ENCODE data around the gene SETBP1. TPM values are rescaled to one million over a fixed set of nuclear protein-coding genes. Genes with fewer than 3 reads are reported as not detected.
A peak's percentile ranks its signal among the peaks of the same experiment; 100 is the strongest.

SETBP1 gene
- total RNA-seq, 1 donor from 2014 or later = 13.6 TPM

- H3K4me1 ChIP-seq (ENCODE audit: control insufficient read depth in 3 of 3, insufficient read depth in 3 of 3, low read length in 3 of 3) = peaks cover 38 to 42% (median 40%) of the 10 kb centered on the region in 3 donors
- H3K9ac ChIP-seq (ENCODE audit: low read depth in 1 of 3, low read length in 3 of 3) = peak overlapping the region; percentile 48 to 66 (median 63)
- H3K36me3 ChIP-seq (ENCODE audit: control insufficient read depth in 3 of 3, insufficient read depth in 3 of 3, low read length in 3 of 3) = no peaks in the 10 kb centered on the region
- H3K27ac ChIP-seq (ENCODE audit: low read depth, low read length) = peak overlapping the region; percentile 80
- no peaks in the 10 kb centered on the region for H3K9me3 ChIP-seq (ENCODE audit: control insufficient read depth in 3 of 3, low read length in 3 of 3)
- H3K4me3 ChIP-seq (ENCODE audit: low read length in 3 of 3) = peak overlapping the region; percentile 3 to 26 (median 24)
- H3K27me3 ChIP-seq (ENCODE audit: control insufficient read depth in 3 of 3, insufficient read depth in 3 of 3, low read length in 3 of 3) = no peaks in the 10 kb centered on the region
Observed at GRCh38 chr18:44764863-44765262, 84.2 kb downstream of the SETBP1 start.

- H3K36me3 ChIP-seq (ENCODE audit: control insufficient read depth in 3 of 3, insufficient read depth in 3 of 3, low read length in 3 of 3) = no peaks in the 10 kb centered on the region
- peak overlapping the region; percentile 62 to 66 (median 63) for H3K9ac ChIP-seq (ENCODE audit: low read depth in 1 of 3, low read length in 3 of 3)
- peaks cover 35 to 42% (median 35%) of the 10 kb centered on the region in 3 donors for H3K4me1 ChIP-seq (ENCODE audit: control insufficient read depth in 3 of 3, insufficient read depth in 3 of 3, low read length in 3 of 3)
- H3K9me3 ChIP-seq (ENCODE audit: control insufficient read depth in 3 of 3, low read length in 3 of 3) = no peaks in the 10 kb centered on the region
- H3K4me3 ChIP-seq (ENCODE audit: low read length in 3 of 3) = peak overlapping the region; percentile 3 to 55 (median 24)
- no peaks in the 10 kb centered on the region for H3K27me3 ChIP-seq (ENCODE audit: control insufficient read depth in 3 of 3, insufficient read depth in 3 of 3, low read length in 3 of 3)
- H3K27ac ChIP-seq (ENCODE audit: low read depth, low read length) = peak overlapping the region; percentile 80
Observed at GRCh38 chr18:44765456-44765855, 84.8 kb downstream of the SETBP1 start.

GRCh38 chr18:44766450-44766849 lies 85.8 kb downstream of the SETBP1 start:
- Histone ChIP-seq H3K9me3 (ENCODE audit: control insufficient read depth in 3 of 3, low read length in 3 of 3) (no peaks in the 10 kb centered on the region), H3K4me3 (ENCODE audit: low read length in 3 of 3) (no peak overlapping the region), H3K36me3 (ENCODE audit: control insufficient read depth in 3 of 3, insufficient read depth in 3 of 3, low read length in 3 of 3) (no peaks in the 10 kb centered on the region), H3K27ac (ENCODE audit: low read depth, low read length) (peak overlapping the region; percentile 80), H3K9ac (ENCODE audit: low read depth in 1 of 3, low read length in 3 of 3) (peak overlapping the region in 1 of 3 donors; percentile 62), H3K27me3 (ENCODE audit: control insufficient read depth in 3 of 3, insufficient read depth in 3 of 3, low read length in 3 of 3) (no peaks in the 10 kb centered on the region), H3K4me1 (ENCODE audit: control insufficient read depth in 3 of 3, insufficient read depth in 3 of 3, low read length in 3 of 3) (peaks cover 35 to 42% (median 36%) of the 10 kb centered on the region in 3 donors)

- Histone ChIP-seq H3K9me3 (ENCODE audit: control insufficient read depth in 3 of 3, low read length in 3 of 3) (no peaks in the 10 kb centered on the region), H3K4me1 (ENCODE audit: control insufficient read depth in 3 of 3, insufficient read depth in 3 of 3, low read length in 3 of 3) (peaks cover 29 to 38% (median 35%) of the 10 kb centered on the region in 3 donors)
Observed at GRCh38 chr18:44767807-44768206, 87.1 kb downstream of the SETBP1 start.

GRCh38 chr18:44770641-44771040 lies 90.0 kb downstream of the SETBP1 start:
- Histone ChIP-seq H3K36me3 (ENCODE audit: control insufficient read depth in 3 of 3, insufficient read depth in 3 of 3, low read length in 3 of 3) (no peaks in the 10 kb centered on the region), H3K27ac (ENCODE audit: low read depth, low read length) (no peak overlapping the region), H3K4me3 (ENCODE audit: low read length in 3 of 3) (no peak overlapping the region), H3K4me1 (ENCODE audit: control insufficient read depth in 3 of 3, insufficient read depth in 3 of 3, low read length in 3 of 3) (peaks cover 28 to 38% (median 29%) of the 10 kb centered on the region in 3 donors), H3K9ac (ENCODE audit: low read depth in 1 of 3, low read length in 3 of 3) (no peak overlapping the region), H3K9me3 (ENCODE audit: control insufficient read depth in 3 of 3, low read length in 3 of 3) (no peaks in the 10 kb centered on the region), H3K27me3 (ENCODE audit: control insufficient read depth in 3 of 3, insufficient read depth in 3 of 3, low read length in 3 of 3) (no peaks in the 10 kb centered on the region)

More at GRCh38 chr18:44767807-44768206, 87.1 kb downstream of the SETBP1 start:
- H3K9ac ChIP-seq (ENCODE audit: low read depth in 1 of 3, low read length in 3 of 3) = no peak overlapping the region
- no peak overlapping the region for H3K27ac ChIP-seq (ENCODE audit: low read depth, low read length)
- no peak overlapping the region for H3K4me3 ChIP-seq (ENCODE audit: low read length in 3 of 3)
- H3K27me3 ChIP-seq (ENCODE audit: control insufficient read depth in 3 of 3, insufficient read depth in 3 of 3, low read length in 3 of 3) = no peaks in the 10 kb centered on the region
- H3K36me3 ChIP-seq (ENCODE audit: control insufficient read depth in 3 of 3, insufficient read depth in 3 of 3, low read length in 3 of 3) = no peaks in the 10 kb centered on the region

GRCh38 chr18:44771572-44771955 lies 90.9 kb downstream of the SETBP1 start:
- no peak overlapping the region for H3K4me3 ChIP-seq (ENCODE audit: low read length in 3 of 3)
- H3K36me3 ChIP-seq (ENCODE audit: control insufficient read depth in 3 of 3, insufficient read depth in 3 of 3, low read length in 3 of 3) = no peaks in the 10 kb centered on the region
- H3K27ac ChIP-seq (ENCODE audit: low read depth, low read length) = no peak overlapping the region
- no peaks in the 10 kb centered on the region for H3K9me3 ChIP-seq (ENCODE audit: control insufficient read depth in 3 of 3, low read length in 3 of 3)
- no peaks in the 10 kb centered on the region for H3K27me3 ChIP-seq (ENCODE audit: control insufficient read depth in 3 of 3, insufficient read depth in 3 of 3, low read length in 3 of 3)
- H3K4me1 ChIP-seq (ENCODE audit: control insufficient read depth in 3 of 3, insufficient read depth in 3 of 3, low read length in 3 of 3) = peaks cover 23 to 29% (median 24%) of the 10 kb centered on the region in 3 donors
- H3K9ac ChIP-seq (ENCODE audit: low read depth in 1 of 3, low read length in 3 of 3) = no peak overlapping the region

GRCh38 chr18:44771956-44772917 lies 91.5 kb downstream of the SETBP1 start:
- Histone ChIP-seq H3K36me3 (ENCODE audit: control insufficient read depth in 3 of 3, insufficient read depth in 3 of 3, low read length in 3 of 3) (no peaks in the 10 kb centered on the region), H3K9me3 (ENCODE audit: control insufficient read depth in 3 of 3, low read length in 3 of 3) (no peaks in the 10 kb centered on the region), H3K9ac (ENCODE audit: low read depth in 1 of 3, low read length in 3 of 3) (no peak overlapping the region), H3K27me3 (ENCODE audit: control insufficient read depth in 3 of 3, insufficient read depth in 3 of 3, low read length in 3 of 3) (no peaks in the 10 kb centered on the region), H3K4me1 (ENCODE audit: control insufficient read depth in 3 of 3, insufficient read depth in 3 of 3, low read length in 3 of 3) (peaks cover 23 to 25% (median 24%) of the 10 kb centered on the region in 3 donors), H3K4me3 (ENCODE audit: low read length in 3 of 3) (no peak overlapping the region), H3K27ac (ENCODE audit: low read depth, low read length) (peak overlapping the region; percentile 16)

GRCh38 chr18:44773640-44774155 lies 93.0 kb downstream of the SETBP1 start:
- H3K4me1 ChIP-seq (ENCODE audit: control insufficient read depth in 3 of 3, insufficient read depth in 3 of 3, low read length in 3 of 3) = peaks cover 25 to 33% (median 30%) of the 10 kb centered on the region in 3 donors
- H3K4me3 ChIP-seq (ENCODE audit: low read length in 3 of 3) = no peak overlapping the region
- H3K27me3 ChIP-seq (ENCODE audit: control insufficient read depth in 3 of 3, insufficient read depth in 3 of 3, low read length in 3 of 3) = no peaks in the 10 kb centered on the region
- no peak overlapping the region for H3K27ac ChIP-seq (ENCODE audit: low read depth, low read length)
- H3K36me3 ChIP-seq (ENCODE audit: control insufficient read depth in 3 of 3, insufficient read depth in 3 of 3, low read length in 3 of 3) = no peaks in the 10 kb centered on the region
- H3K9ac ChIP-seq (ENCODE audit: low read depth in 1 of 3, low read length in 3 of 3) = no peak overlapping the region
- H3K9me3 ChIP-seq (ENCODE audit: control insufficient read depth in 3 of 3, low read length in 3 of 3) = no peaks in the 10 kb centered on the region

- H3K4me1 ChIP-seq (ENCODE audit: control insufficient read depth in 3 of 3, insufficient read depth in 3 of 3, low read length in 3 of 3) = peaks cover 26 to 34% (median 33%) of the 10 kb centered on the region in 3 donors
- no peaks in the 10 kb centered on the region for H3K27me3 ChIP-seq (ENCODE audit: control insufficient read depth in 3 of 3, insufficient read depth in 3 of 3, low read length in 3 of 3)
- H3K9ac ChIP-seq (ENCODE audit: low read depth in 1 of 3, low read length in 3 of 3) = no peak overlapping the region
- no peaks in the 10 kb centered on the region for H3K9me3 ChIP-seq (ENCODE audit: control insufficient read depth in 3 of 3, low read length in 3 of 3)
- H3K4me3 ChIP-seq (ENCODE audit: low read length in 3 of 3) = no peak overlapping the region
- H3K36me3 ChIP-seq (ENCODE audit: control insufficient read depth in 3 of 3, insufficient read depth in 3 of 3, low read length in 3 of 3) = no peaks in the 10 kb centered on the region
- H3K27ac ChIP-seq (ENCODE audit: low read depth, low read length) = no peak overlapping the region
Observed at GRCh38 chr18:44774191-44774590, 93.5 kb downstream of the SETBP1 start.

Data from skeletal muscle tissue (tissue), 4 donors.